HG02623 (cell line): ENCODE data around the gene PTTG1IP2.
"Not testable (repeated sequence)": the region's sequence is repeated elsewhere in the genome, so short reads cannot be mapped to it uniquely, and the experiment has no call there.

Experiments
- ATAC-seq: cut with Tn5 transposase; IDR thresholded peaks from one replicate; pipeline ENCODE4 v1.9.1; 2021; ENCODE audit warnings: moderate library complexity; ENCODE audit not compliant: unreplicated experiment

The PTTG1IP2 gene

DNA sequence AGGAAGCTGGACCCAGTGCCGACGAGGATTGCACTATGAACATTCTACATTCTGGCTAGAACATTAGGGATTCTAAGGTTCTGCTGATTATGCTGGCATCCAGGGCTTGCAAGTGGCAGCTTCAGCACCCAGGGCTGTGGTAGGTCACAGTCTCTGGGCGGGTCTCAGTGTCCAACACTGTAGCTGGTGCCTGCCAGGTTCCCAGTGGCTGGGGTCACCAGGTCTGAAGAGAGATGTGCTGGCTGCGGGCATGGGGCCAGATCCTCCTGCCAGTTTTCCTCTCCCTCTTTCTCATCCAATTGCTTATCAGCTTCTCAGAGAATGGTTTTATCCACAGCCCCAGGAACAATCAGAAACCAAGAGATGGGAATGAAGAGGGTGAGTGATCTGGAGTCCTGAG, at the start of gene PTTG1IP2:
TSS of gene PTTG1IP2 (plus strand) at position 86 of the 400 bp plus-strand sequence. CDS start at position 234, 148 bp downstream.
- no peak for ATAC-seq

DNA sequence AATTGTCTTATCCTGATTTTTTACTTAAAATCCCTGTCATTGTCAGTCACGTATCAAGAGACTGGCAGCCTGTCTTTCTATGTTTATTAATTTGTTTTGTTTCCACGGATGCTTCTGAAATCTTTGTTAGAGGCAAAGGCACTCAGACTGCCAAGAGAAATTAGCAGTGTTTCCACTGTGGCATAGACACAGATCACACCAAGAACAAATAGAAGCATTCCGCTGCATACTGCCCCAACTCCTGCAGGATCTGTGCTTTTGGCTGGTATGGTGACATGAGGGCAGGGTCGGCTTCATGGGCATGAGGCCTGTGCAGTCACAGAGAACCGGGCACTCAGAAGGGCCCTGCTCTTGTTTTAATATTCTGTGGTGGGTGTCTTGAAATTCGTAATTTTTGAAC, 47.8 kb upstream of the PTTG1IP2 start:
- no peak for ATAC-seq

GRCh38 chr7:90424720-90425119, 44.7 kb upstream of the PTTG1IP2 start:
- ATAC-seq, result peak; percentile 94

GRCh38 chr7:90425376-90425775, 44.1 kb upstream of the PTTG1IP2 start:
- no peak for ATAC-seq

- ATAC-seq, result no peak
Observed at GRCh38 chr7:90430614-90431460, 38.6 kb upstream of the PTTG1IP2 start.

DNA sequence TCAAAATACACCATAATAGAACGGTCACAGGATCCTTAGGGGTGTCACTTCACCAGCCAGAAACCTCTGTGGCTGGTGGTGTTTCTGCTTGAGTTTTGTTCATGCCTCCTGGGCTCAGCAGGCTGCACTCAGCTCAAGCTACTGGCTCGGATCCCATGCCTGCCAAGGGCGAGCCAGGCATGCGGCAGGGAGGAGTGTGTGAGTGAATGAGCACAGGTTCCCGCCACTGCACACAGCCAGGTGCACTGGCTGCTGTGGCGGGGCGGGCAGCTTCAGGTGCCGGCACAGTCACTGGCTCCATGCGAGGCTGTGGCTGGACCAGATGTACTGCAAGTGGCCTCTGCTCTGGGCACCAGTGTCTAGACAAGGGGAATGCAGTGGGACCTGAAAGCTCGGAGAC, 36.7 kb upstream of the PTTG1IP2 start:
- no peak for ATAC-seq

- no peak for ATAC-seq
Observed at GRCh38 chr7:90433221-90433620, 36.2 kb upstream of the PTTG1IP2 start.

GRCh38 chr7:90445633-90446032, 23.8 kb upstream of the PTTG1IP2 start:
- ATAC-seq, result no peak

GRCh38 chr7:90446137-90446899, 23.1 kb upstream of the PTTG1IP2 start:
- ATAC-seq, result no peak

DNA sequence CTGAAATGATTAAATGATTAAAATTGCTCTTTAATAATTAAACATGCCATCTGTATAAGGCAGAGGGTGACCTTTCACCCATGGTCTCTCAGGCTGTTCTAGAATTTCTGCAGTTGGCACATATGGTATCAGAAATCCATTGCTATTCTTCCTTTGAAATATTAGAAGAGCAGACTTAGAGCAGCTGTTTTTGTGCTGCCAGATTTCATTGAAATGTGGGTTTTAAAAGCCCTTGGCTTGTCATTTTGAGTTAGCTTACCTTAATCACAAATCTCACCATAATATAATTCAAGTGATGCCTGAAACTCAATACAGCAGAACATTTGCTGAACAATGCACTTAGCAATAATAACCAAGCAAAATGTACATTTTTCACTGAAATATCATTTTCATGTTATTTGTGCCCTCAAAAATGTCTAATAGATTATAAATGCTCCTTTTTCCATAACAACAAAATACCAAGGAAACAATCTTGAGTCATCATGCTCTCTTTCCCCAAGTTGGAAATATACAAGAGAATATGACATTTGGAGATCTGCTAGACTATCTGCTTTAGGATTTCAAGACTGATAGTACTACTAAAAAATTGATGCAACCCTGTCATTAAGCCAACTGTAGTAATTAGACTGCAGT, 16.1 kb upstream of the PTTG1IP2 start:
- no peak for ATAC-seq

GRCh38 chr7:90453931-90454330, 15.5 kb upstream of the PTTG1IP2 start:
- ATAC-seq, result no peak

DNA sequence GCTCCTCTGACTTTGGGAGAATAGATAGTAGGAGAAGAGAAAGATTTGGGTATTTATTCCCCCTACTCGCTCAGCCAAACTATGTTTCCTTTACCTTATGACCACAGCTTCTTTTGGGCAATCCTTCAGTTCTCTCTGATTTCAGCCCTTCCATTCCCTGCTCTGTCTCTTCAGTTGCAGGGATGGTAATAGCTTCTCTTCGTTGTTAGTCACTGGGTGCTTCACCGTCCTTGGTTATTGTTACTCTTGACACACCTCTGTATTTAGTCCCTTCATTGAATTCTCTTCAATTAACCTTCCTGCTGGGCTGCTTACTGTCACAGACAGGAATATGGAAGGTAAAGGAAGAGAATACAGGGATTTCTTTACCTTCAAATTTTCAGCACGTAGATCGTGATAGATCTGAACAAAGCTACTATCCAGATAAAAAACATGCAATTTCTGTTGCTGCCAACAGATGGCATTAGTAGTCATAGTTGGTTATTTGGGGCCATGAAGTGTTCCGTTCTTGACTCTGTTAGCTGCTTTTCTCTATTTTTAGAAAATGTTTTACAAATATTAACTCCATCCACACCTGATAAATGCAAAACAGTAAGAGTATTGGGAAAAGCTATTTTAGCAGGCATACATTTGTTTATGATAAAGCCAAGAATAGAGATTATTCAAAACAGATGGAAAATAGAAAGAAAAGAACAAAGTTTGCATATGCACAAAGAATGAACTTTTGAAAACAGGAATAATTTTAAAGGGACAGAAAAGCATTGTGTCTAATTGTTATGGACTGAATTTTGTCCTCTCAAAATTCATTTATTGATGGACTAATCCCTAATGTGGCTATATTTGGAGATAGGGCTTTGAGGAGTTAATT, 14.0 kb upstream of the PTTG1IP2 start:
- peak; percentile 82 for ATAC-seq

DNA sequence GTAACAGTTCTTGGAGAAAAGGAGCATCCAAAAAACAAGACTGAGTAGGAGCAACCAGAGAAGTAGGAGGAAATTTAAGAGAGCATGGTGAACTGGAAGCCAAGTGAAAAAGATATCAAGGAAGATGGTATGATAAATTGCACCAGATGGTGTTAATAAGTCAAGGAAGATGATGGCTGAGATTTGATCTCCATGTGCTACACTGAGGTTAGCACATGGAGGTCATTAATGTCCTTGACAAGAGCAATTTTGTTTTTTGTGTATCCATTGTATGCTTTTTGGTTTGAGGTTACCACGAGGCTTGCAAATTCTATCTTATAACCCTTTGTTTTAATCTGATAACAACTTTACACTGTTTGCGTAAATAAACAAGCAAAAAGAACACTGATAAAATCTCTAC, 11.3 kb upstream of the PTTG1IP2 start:
- no peak for ATAC-seq

DNA sequence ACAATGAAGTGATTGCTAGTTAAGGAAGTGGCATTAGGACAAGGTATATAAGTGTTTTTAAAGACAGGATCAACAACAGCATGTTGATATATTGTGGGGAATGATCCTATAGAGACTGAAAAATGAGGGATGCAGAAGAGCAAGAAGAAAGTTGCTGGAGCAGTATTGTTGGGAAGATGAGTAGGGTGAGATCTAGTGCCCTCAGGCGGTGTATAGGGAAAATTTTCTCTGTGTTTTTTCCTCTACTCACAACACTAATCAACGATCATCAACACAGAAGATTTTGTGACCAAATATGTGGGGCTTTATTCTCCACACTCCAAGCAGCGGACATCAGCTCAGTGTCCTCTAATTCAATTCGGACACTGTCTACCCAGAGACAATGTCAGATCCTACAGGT, 9.6 kb upstream of the PTTG1IP2 start:
- ATAC-seq, result no peak

DNA sequence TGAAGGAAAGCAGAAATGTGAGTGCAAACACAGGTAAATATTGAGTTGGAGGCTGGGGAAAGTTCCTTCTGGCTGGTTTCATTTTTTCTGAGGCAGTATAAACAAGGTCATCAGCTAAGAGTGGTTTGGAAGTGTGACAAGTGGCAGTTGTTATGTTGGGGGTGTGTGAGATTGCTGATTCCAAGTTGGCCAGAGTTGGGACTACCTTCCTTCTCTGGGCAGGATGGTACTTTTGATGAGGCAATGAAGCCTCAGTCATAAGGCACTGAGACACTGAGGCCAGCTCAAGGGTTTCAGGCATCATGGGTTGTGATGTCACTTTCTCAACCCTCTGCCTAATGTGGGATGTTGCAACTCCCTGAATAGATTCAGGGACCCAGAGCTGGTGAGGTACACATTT, 8.2 kb upstream of the PTTG1IP2 start:
- ATAC-seq, result no peak

- not testable (repeated sequence) for ATAC-seq
Observed at GRCh38 chr7:90463151-90463628, 6.2 kb upstream of the PTTG1IP2 start.

GRCh38 chr7:90465816-90466215, 3.6 kb upstream of the PTTG1IP2 start:
- ATAC-seq, result no peak

DNA sequence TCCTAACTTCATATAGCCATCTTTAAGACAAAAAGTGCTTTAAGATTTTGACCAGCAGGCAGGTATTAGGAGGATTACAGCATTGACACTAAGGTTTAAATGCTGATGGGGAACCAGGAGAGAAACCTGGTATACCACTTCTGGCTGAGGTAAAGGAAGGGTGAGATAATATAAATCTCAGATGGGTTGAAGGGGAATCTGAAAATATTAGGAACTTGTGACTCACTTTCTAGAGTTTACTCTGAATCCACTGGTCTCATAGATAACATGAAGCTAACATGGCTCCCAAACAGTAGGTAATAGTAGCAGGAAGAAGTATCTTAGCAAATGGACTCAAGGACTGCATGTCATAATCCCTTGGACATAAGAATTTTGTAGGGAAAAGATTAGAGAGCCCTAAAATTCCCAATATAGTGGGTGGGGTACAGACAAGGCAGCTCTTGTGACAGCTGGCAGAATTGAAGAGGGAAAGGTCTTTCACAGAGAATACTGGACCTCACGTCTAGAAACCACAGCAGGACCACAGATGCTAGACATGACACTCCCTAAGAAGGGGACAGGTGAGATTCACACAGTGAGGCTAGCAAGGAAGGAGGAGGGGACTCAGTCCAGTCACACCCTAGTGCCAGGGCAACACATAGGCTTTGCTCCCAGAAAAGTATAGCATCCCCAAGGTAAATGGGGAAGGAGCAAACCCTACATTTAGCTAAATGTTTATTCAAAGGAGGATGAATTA, 3.5 kb downstream of the PTTG1IP2 start:
- no peak for ATAC-seq

GRCh38 chr7:90473814-90474213, 4.4 kb downstream of the PTTG1IP2 start:
- ATAC-seq, result no peak
